Measurements from ENCODE around the gene AADACL2. TPM values are rescaled to one million over a fixed set of nuclear protein-coding genes. Genes with fewer than 3 reads are reported as not detected.

Gene AADACL2
- total and polyA plus RNA-seq, 2 of the 4 experiments (the other 2 are of a cell fraction): not detected

DNA sequence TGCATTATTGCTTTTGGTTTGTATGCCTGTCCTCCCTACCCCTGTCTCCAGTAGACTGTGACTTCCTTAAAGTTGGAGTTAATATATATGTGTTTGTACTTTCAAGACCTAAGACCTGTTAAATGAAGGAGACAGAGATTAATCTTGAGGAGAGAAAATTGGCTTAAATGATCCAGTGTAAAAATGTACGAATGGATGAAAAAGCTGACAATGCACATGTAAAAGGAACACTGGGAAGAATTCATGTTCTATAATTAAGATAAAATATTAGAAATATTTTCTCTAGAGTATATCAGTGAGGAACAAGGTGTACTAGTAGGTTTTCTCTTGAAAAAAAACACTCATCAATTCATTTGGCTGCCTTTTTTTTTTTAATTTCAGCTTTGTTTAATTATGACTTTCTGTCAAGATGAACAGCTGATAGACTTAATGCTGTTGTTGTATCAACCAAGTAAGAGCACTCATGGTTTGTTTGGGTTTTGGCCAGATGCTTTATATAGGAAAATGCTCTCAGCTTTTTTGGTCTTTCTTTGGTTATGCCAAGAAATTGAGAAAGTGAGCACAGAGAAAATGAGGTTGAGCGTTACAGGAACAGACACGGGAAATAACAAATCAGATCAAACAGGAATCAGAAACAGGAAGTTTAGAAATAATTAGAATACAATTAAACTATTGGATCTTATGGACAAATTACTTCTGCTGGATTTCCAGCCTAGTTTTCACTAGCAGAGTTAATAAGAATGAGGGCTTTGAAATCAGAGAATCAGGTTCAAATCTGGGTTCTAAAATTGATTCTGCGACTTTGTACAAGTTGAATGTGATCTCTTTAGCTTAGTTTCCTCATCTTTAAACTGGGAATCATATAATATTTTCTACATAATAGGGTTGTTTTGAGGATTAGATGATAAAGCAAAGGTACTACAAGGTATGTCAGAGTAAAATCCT is 41.9 kb downstream of the AADACL2 start:
- Histone ChIP-seq H2BK15ac (ENCODE audit: low read depth, low read length) (no peak overlapping the region), H4K91ac (ENCODE audit: insufficient read depth, low read depth, low read length) (no peak overlapping the region), H3K27ac (ENCODE audit: insufficient read depth, low read length) (no peak overlapping the region), H3K36me3 (ENCODE audit: control insufficient read depth, insufficient read depth, low read length) (no peaks in the 10 kb centered on the region), H4K20me1 (ENCODE audit: insufficient read depth, low read length) (no peaks in the 10 kb centered on the region), H3K4me1 (ENCODE audit: control insufficient read depth, insufficient read depth, low read length) (no peaks in the 10 kb centered on the region), H3K4me2 (ENCODE audit: low read depth, low read length) (no peak overlapping the region), H2BK20ac (ENCODE audit: low read depth, low read length) (no peak overlapping the region), H3K4ac (ENCODE audit: low read depth, low read length) (no peak overlapping the region), H3K79me1 (ENCODE audit: low read depth in 1 of 2, low read length in 2 of 2) (no peaks in the 10 kb centered on the region), H3K14ac (replicated peaks; ENCODE audit: low read depth, low read length) (no peak overlapping the region), H4K8ac (ENCODE audit: low read depth in 2 of 2, low read length in 2 of 2) (no peak overlapping the region), H3K23ac (ENCODE audit: low read depth, low read length) (no peak overlapping the region), H3K9ac (ENCODE audit: low read depth, low read length) (no peak overlapping the region), H3K27me3 (ENCODE audit: control insufficient read depth, insufficient read depth, low read length) (no peaks in the 10 kb centered on the region), H3K18ac (ENCODE audit: low read depth, low read length) (no peak overlapping the region), H2BK120ac (ENCODE audit: low read depth, low read length) (no peak overlapping the region), H3K9me3 (ENCODE audit: control insufficient read depth, insufficient read depth, low read length) (no peaks in the 10 kb centered on the region), H2AK5ac (ENCODE audit: low read depth, low read length) (no peak overlapping the region), H4K5ac (ENCODE audit: low read depth, low read length) (no peak overlapping the region), H2AFZ (replicated peaks; ENCODE audit: low read length, poor library complexity) (no peak overlapping the region), H2AK9ac (replicated peaks; ENCODE audit: low read depth, low read length, poor library complexity) (no peak overlapping the region), H3K4me3 (ENCODE audit: insufficient read depth, low read depth, low read length) (no peak overlapping the region), H3K9me1 (ENCODE audit: insufficient read depth, low read length) (no peaks in the 10 kb centered on the region), H3K56ac (ENCODE audit: extremely low read depth, insufficient read depth, low read length) (no peak overlapping the region), H2BK5ac (ENCODE audit: low read depth, low read length, poor library complexity, severe bottlenecking) (no peak overlapping the region)
- ATAC-seq (ENCODE audit: low read depth) (no peak), DNase-seq (no peak)
- CTCF ChIA-PET: no interaction called here
- dilution Hi-C loops (cut with HindIII; ENCODE audit: low sequenced_read_pairs, unreplicated experiment) (no loop called here), in situ Hi-C loops (cut with MboI; ENCODE audit: low sequenced_read_pairs) (no loop called here), intact Hi-C loops (cut with micrococcal nuclease) (no loop called here)
- no TSS peak for BruUV-seq (replicated peaks)
- no CpG with 5 or more reads among the region's 4 CpGs for WGBS, 2 experiments (ENCODE audit: extremely low coverage in 2 of 2, insufficient read length in 1 of 2)
- POLR2A ChIA-PET (ENCODE audit: unreplicated experiment): no interaction called here
- TF ChIP-seq MAZ (IDR thresholded peaks at IDR 0.05; ENCODE audit: borderline replicate concordance, low read depth, low read length) (no peak), MAFK (IDR thresholded peaks at IDR 0.05; ENCODE audit: low read depth, low read length) (no peak; the same call in 1 of the 2 replicates), SMC3 (IDR thresholded peaks at IDR 0.05; ENCODE audit: low read depth, low read length) (no peak), NFE2L2 (IDR thresholded peaks at IDR 0.05; ENCODE audit: low read depth, low read length) (no peak), RCOR1 (IDR thresholded peaks at IDR 0.05; ENCODE audit: insufficient replicate concordance, low read length) (no peak)
- TF ChIP-seq, protein P1, sequence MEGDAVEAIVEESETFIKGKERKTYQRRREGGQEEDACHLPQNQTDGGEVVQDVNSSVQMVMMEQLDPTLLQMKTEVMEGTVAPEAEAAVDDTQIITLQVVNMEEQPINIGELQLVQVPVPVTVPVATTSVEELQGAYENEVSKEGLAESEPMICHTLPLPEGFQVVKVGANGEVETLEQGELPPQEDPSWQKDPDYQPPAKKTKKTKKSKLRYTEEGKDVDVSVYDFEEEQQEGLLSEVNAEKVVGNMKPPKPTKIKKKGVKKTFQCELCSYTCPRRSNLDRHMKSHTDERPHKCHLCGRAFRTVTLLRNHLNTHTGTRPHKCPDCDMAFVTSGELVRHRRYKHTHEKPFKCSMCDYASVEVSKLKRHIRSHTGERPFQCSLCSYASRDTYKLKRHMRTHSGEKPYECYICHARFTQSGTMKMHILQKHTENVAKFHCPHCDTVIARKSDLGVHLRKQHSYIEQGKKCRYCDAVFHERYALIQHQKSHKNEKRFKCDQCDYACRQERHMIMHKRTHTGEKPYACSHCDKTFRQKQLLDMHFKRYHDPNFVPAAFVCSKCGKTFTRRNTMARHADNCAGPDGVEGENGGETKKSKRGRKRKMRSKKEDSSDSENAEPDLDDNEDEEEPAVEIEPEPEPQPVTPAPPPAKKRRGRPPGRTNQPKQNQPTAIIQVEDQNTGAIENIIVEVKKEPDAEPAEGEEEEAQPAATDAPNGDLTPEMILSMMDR (conservative IDR thresholded peaks at IDR 0.05; ENCODE audit: low read depth, low read length): no peak
- TF ChIP-seq, protein P2, sequence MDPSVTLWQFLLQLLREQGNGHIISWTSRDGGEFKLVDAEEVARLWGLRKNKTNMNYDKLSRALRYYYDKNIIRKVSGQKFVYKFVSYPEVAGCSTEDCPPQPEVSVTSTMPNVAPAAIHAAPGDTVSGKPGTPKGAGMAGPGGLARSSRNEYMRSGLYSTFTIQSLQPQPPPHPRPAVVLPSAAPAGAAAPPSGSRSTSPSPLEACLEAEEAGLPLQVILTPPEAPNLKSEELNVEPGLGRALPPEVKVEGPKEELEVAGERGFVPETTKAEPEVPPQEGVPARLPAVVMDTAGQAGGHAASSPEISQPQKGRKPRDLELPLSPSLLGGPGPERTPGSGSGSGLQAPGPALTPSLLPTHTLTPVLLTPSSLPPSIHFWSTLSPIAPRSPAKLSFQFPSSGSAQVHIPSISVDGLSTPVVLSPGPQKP (IDR thresholded peaks at IDR 0.05; ENCODE audit: borderline replicate concordance, low read depth, low read length): no peak
